NCI-H146 treated with DMSO at 0.1 percent for 48 hours (cell line): ENCODE data around the gene TNFAIP1.
"Not testable (repeated sequence)": the region's sequence is repeated elsewhere in the genome, so short reads cannot be mapped to it uniquely, and the experiment has no call there.

Experiments used
- DNase-seq: peaks from one replicate; lab custom pipeline; 2025; ENCODE audit not compliant: unreplicated experiment; lab: John Stamatoyannopoulos, UW

TNFAIP1 gene, protein sequence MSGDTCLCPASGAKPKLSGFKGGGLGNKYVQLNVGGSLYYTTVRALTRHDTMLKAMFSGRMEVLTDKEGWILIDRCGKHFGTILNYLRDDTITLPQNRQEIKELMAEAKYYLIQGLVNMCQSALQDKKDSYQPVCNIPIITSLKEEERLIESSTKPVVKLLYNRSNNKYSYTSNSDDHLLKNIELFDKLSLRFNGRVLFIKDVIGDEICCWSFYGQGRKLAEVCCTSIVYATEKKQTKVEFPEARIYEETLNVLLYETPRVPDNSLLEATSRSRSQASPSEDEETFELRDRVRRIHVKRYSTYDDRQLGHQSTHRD

DNA sequence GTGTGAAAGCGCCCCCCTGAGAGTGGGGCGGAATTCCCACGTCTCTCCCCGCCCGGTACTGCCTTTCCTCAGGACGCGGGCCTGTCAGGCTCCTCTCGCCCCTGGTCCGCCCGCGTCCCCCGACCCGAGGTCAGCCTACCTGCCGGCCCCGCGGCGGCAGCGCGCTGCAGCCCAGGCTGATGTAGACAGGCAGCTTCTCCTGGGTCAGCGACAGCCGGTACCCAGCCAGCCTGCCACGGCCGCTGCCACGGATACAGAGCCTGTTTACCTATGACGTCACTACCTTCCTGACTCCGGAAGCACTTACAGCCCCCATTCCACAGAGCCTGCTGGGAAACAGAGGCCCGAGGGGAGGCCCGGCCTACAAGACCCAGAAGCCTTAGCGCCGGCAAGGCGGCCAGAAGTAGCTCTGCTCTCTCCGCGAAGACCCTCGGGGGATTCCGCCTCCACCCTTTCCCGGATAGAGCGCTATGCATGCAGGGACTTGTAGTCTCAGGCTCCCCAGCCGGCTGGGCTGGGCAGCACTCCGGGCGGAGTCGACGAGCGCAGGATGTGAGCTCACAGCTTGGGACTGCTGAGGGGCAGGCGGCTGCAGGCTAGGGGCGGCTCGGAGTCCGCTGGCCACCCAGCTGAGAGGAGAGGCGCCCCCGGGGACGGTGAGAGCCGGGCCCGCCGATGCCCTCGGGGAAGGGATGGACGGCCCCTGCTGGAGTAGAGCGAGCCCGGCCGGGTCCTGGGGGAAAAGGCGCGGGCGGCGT lies at the start of gene TNFAIP1, which contains the start of gene IFT20:
TSS of gene TNFAIP1 (plus strand) at position 561 of the 758 bp plus-strand sequence. CDS start 3,761 bp downstream, outside the sequence.
TSS of gene IFT20 (minus strand) at position 272 of the 758 bp plus-strand sequence. CDS start 3,487 bp downstream, outside the sequence.
- DNase-seq = peak; percentile 99

DNA sequence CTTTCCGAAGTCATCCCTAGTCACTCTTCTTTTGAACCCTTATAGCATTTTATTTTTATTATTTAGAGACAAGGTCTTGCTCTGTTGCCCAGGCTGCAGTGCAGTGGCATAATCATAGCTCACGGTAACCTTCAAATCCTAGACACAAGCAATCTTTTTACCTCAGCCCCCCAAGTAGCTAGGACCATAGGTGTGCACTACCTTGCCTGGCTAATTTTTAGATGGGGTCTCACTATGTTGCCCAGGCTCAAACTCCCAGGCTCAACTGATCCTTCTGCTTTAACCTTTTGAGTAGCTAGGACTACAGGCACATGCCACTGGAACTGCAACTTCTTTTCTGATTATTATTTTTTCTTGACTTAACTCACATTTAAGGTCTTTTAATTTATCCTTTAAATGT lies 49.6 kb upstream of the TNFAIP1 start:
- no peak for DNase-seq

GRCh38 chr17:28290703-28291102 lies 44.9 kb upstream of the TNFAIP1 start:
- DNase-seq = no peak

GRCh38 chr17:28291780-28292330 lies 43.7 kb upstream of the TNFAIP1 start:
- no peak for DNase-seq

GRCh38 chr17:28292878-28293277 lies 42.7 kb upstream of the TNFAIP1 start:
- not testable (repeated sequence) for DNase-seq

DNA sequence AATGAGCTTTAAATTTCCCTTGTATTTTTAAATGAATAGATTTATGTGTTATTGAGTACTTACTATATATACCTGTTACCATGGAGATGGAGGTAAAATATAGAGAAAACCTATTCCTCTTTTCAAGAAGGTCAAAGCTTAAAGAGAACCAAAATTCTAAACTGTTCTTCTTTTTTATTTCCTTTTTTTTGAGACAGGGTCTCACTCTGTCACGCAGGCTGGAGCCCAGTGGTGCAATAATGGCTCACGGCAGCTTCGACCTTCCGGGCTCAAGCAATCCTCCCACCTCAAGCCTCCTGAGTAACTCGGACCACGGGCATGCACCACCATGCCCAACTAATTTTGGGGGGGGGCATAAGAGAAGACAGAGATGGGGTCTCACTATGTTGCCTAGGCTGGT lies 41.6 kb upstream of the TNFAIP1 start:
- no peak for DNase-seq

- DNase-seq = no peak
These were observed 39.6 kb upstream of the TNFAIP1 start for GRCh38 chr17:28295677-28296578.

- DNase-seq = no peak
These were observed 37.1 kb upstream of the TNFAIP1 start for GRCh38 chr17:28298449-28298848.

DNA sequence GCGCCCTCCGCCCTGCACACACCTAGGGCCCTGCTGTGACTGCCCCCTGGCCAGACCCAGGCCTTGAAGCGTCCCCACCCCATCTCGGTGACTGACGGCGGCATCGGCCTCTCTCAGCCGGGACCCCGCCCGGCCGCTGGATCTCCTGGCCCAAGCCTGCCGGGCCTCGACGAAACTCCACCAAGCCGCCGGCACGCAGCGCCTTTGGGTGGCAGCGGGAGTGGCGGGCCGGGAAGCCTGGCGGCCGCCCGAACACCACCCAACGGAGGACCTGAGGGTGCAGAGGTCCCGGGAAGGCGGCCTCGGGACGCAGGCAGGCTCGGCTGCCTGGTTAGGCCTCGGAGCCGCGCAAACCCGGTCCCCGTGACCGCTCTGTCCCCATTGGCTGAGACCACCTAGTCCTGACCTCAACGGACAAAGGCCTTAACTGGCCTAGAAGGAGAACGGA lies 28.6 kb upstream of the TNFAIP1 start:
- DNase-seq = no peak

- no peak for DNase-seq
These were observed 21.7 kb upstream of the TNFAIP1 start for GRCh38 chr17:28313841-28314240.

GRCh38 chr17:28315846-28316705 lies 19.5 kb upstream of the TNFAIP1 start:
- no peak for DNase-seq

- no peak for DNase-seq
These were observed 18.2 kb upstream of the TNFAIP1 start for GRCh38 chr17:28317099-28317965.

DNA sequence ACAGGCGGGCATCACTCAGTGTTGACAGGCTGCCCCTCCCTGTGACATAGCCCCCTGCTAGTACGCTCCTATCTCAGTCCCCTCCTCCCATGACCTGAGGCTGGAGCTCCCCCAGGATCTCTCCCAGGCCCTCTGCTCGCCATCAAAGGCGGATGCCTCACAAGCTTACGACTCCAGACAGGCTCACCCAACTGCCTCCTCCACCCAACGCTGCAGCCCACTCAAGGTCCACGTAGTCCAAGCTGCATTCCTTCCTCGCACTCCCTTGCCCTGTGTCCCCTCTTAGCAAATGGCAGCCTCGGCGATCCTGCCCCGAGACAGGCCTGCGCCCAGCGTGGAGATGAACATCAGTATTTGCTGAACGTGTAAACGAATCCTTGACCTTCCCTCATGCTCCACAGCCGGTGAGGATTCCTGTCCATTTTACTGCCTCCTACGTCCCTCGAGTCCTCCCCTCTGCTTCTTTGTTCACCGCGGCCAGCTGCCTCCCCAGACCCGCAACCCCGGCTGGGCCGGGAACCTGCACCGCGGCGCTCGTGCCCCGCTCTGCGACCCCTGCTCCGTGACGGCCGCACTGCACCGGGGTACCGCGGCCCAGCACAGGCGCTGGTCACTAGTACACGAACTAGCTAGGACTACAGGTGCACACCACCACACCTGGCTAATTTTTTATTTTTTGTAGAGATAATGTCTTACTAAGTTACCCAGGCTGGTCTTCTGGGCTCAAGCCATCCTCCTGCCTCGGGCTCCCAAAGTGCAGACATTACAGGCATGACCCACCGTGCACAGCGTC lies 17.4 kb upstream of the TNFAIP1 start:
- DNase-seq = peak; percentile 27

DNA sequence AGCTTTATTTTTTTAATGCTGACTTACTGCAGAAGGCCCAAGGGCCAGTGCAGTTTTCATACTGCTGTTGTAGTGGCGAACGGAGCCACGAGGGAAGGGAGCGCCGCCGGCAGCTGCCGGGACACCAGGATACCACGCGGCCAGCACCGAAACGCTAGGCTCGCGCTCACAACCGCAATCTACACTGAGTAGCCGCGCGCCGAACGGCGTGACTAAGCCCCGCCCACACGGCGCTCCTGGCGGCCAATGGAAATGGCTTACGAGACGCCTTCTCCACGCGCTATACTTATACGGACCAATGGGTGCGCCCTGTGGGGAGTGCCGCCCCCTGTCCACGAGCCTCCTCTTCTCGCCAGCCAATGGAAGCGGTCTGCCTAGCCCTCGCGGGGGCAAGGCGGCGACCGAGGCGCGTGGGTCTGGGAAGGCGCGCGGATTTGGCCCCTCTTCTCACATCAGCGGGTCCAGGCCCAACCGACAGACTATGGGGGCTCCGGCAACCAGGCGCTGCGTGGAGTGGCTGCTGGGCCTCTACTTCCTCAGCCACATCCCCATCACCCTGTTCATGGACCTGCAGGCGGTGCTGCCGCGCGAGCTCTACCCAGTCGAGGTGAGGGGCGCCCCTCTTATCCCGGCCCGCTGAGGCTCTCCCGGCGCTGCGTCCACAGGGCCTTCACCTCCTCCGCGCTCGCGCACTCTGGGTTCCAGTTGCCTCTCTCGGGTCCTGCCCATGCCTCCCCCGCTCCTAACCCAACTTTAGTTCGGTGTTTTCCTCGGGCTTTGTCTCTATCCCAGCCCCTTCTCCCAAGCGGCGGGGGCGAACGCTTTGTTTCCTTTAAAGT lies 16.6 kb upstream of the TNFAIP1 start, which contains the start of gene TMEM97:
TSS of gene TMEM97 (plus strand) at position 442 of the 839 bp plus-strand sequence. CDS start at position 482, 40 bp downstream.
- DNase-seq = peak; percentile 95

- no peak for DNase-seq
These were observed 16.0 kb upstream of the TNFAIP1 start for GRCh38 chr17:28319598-28319935.

DNA sequence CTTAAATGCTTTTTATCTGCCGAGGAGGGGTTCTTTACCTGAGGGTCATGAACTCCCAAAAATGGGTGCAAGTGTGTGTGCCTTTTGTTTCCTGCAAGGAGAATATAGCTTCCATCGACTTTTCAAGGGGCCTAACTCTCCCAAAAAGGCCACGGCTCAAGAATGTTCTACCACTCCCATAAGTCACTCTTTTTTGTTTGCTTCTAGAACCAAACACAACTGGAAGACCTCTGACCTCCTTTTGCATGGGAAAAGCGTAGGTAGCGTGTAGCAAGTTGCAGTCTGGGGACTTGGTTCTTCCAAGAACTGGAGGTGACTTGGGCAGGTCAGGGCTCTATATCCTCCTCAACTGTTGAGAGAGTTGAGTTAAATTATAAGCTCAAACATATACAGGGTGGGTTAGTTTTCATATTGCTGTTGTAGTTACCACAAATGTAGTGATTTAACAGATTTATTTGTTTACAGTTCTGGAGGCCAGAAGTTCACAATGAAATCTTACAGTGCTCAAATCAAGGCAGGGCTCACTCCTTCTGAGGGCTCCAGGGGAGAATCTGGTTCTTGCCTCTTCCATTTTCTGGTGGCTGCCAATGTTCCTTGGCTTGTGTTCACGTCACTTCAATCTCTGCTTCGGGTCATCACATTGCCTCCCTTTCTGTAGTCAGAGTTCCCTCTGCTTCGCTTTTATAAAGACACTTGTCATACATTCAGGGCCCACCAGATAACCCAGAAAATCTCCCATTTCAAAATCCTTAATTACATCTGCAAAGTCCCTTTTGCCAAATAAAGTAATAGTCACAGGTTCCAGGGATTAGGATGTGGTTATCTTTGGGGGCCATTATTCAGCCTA lies 15.1 kb upstream of the TNFAIP1 start:
- DNase-seq = no peak
